Fibroblast of lung (primary cell): ENCODE data around the gene MSGN1.

Experiments used
- CTCF ChIP-seq, 2 donors: IDR thresholded peaks in 1 of 2; conservative IDR thresholded peaks in 1 of 2; 1 replicate in 1 of 2; 2 replicates in 1 of 2; pipeline ENCODE4 v1.5.1; 2011 to 2012; ENCODE audit warnings: low read length in 2 of 2, control low read depth in 1 of 2, inconsistent platforms in 1 of 2, low read depth in 1 of 2, mild to moderate bottlenecking in 1 of 2
- EZH2 ChIP-seq: IDR thresholded peaks from 2 replicates; pipeline ENCODE4 v1.5.1; 2012; ENCODE audit warnings: low read length, control low read depth, mild to moderate bottlenecking; ENCODE audit errors: missing control alignments

GRCh38 chr2:17791121-17791816 is 25.0 kb upstream of the MSGN1 start:
- no peak for TF ChIP-seq CTCF (conservative IDR thresholded peaks at IDR 0.05 in 1 of 2, IDR thresholded peaks at IDR 0.05 in 1 of 2; ENCODE audit: low read depth in 1 of 2, low read length in 2 of 2)
- no peak for TF ChIP-seq EZH2
